Islet of Langerhans (tissue), 1 donor: ENCODE data around the gene DLX3.

Experiments
- FAIRE-seq: peaks from one replicate; lab custom pipeline; 2011; peaks lifted over from hg19 to GRCh38; lab: Jason Lieb, UNC

Gene DLX3

DNA sequence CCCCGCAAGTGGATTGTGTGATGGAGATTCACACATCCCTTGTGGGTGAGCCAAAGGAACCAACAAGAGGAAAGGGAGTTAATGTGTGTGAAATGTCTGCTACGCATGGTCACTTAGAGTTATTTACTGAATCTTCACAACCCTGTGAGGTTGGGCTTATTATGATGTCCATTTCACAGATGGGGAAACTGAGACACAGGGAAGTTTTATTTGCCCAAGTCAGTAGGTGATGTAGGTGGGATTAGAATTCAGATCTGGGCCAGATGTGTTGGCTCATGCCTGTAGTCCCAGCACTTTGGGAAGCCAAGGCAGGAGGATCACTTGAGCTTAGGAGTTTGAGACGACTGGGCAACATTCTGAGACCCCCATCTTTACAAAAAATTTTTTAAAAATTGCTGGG lies 37.7 kb downstream of the DLX3 start:
- no peak for FAIRE-seq

DNA sequence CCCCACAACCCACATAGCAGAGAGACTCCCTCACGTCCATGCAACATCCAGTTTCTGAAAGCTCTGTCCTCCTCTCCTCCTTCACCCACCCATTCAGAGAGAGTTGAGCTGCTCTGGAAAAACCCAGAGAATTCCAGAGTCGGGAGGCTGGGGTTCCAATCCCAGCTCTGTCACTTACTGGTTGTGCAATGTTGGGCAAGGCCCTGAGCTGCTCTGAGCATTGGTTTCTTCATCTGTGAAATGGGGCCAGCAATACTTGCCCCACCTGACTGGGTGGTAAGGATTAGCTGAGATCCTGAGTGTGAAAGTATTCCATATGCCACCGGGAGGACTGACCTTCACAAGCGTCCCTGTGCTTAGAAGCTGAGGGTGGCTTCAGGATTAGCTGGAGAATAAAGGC lies 38.2 kb downstream of the DLX3 start:
- no peak for FAIRE-seq

DNA sequence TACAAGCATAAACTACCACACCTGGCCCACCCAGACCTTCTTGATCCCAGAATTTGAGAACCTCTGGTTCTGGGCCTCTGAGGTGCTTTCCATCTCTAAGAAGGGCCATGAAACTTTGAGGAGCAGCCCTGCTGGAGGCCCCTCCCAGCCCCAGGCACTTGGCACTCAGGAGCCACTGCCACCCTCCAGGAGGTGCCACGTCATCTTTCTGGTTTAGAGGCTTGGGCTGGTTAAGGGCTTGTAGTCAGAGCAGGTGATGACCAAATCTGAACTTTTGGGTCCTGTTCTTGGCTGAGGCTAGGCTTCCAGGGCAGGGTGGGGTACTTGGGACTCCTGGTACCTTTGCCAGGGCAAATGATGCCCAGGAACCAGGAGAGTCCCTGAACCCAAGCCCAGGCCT lies 39.9 kb downstream of the DLX3 start:
- FAIRE-seq, result no peak

DNA sequence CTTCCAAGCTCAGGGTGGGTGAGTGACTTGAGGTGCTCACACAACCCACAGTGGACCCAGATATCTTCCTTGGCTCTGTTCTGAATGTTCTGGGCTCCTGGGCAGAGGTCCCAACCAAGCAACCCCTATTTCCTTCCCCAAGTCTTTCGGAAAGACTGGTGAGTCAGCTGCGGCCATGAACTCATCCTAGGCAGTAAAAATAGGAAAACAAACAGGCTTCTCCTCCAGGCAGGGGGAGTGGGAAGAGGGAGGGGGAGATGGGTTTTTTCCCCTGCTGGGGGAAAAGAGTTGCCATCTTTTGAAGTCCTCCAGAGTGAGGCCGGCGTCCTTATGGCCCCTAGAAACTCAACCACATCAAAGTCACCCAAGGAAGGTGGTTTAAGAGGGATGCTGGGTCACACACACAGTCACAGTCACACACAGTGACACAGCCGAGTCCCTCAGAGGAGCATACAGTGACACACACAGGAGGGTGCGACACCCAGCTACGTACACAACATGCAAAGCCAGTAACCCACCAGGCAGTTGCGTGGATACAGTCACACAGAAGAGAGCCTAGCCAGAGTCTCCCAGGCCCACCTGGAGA lies 42.0 kb downstream of the DLX3 start:
- FAIRE-seq, result no peak

DNA sequence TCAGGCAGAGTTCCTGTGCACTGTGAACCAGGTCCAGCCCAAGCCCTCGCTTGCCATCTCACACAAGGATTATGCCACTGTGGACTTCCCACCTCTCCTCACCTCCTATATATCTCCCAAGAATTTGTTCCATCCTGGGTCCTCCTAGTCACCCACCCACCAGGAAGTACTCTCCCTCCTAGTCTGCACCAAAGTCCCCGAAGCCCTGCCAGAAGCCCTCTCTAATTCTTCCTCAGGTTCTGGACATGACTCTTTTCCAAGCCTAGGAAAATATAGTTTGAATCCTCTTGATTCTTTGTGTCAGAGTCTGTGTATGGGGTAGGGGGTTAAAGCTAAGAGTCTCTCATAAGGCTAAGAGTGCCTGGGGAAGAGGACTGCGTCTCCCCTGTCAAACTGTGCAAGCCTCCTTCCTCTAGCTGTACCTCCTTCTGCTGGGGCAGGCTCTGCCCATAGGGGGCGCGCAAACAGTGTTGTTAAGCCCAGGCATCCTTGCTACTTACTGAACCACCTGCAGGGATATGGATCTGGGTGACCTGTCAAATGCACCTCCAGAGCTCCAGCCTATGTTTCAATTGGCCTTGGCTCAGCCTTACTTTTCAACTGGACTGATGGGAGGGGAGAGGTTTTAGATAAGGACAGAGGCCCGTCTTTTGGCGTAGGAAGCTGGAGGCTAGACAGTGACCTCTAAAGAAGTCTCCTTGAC lies 42.7 kb downstream of the DLX3 start:
- no peak for FAIRE-seq

DNA sequence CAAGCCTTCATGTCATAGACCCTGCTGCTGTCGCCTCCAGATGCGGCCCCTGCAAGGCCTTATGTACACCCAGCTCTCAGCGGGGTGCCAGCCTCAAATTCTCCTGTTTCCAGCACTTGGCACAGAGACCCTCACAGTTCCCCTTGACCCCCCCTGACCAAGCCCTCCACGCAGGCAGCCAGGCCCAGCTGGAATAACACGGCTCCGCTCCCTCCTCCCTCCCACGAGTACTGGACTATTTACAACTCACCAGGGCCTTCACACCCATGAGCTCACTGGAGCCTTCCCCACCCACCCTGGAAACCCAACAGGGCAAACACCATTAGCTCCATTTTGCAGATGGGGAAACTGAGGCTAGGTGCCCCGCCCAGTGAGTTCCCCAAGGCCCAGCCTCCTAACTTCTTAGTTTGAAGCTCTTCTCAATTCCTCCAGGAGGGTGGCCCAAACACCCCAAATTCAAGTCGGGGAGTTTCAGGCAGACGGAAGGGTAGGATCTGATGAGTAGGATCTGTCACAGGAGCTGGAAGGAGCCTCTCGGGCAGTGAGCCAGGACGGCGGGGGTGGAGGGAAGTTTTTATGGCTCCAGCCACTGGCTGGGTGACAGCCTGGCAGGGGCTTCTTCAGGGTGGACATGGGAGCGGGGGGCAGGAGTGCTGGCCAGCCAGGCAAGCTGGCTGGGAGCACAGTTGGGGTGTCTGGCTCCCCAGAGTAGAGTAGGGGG lies 43.5 kb downstream of the DLX3 start:
- no peak for FAIRE-seq

DNA sequence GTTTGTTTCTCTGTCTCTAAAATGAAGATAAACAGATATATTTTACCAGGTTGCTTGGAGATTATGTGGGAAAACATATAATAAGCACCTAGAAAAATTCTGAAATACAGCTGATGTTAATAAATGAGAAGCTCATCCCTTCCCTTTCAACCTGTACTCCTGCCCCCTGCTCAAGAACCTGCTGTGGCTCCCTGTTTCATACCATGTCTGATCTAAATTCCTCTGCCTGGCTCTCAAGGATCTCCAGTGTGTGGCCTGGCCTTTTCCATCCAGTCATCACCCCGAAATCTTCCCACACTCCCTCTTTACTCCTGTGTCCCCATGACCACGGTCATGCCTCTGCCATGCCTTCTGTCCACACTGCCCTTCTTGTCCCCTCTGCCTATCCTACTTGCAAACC lies 45.4 kb downstream of the DLX3 start:
- FAIRE-seq, result no peak

DNA sequence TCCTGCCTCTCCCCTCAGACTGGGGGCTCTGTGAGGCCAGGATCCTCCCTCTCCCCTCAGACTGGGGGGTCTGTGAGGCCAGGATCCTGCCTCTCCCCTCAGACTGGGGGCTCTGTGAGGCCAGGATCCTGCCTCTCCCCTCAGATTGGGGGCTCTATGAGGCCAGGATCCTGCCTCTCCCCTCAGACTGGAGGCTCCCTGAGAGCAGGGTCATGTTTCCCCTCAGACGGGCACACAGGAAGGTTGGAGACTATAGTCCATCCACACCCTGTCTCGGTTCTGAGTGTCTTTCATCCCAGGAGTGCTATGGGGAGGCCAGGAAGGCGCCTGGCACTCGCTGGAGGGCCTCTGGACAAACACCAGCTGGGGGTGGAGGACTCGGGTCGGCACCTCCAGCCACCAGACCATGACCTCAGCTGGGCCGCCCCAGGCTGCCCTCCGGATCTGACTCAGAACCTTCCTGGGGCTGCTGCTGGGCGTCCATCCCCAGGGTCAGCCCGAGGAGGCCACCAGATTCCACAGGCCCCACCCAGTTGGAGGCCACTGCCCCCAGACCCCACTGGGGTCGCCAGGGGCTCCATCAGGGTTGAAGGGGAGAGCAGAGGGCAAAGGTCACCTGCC lies 48.0 kb downstream of the DLX3 start:
- FAIRE-seq, result no peak

DNA sequence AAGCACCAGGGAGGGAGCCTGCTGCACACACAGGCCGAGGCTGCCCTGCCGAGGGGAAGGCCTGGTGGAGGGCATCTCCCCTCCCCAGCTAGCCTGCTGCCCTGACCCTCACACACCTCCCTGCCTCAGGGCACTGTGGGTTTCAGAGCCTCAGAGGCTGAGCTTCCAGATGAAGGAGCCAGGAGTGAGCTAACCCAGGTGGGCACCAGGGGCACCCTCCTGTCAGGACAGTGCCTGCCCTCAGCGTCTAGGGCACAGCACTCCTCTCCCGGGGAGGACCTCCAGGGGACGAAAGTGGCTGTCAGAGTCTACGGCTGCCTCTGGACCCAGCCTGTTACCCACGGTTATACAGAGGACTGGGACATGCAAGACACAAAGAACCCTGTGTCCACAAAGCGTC lies 48.8 kb downstream of the DLX3 start:
- FAIRE-seq, result no peak

DNA sequence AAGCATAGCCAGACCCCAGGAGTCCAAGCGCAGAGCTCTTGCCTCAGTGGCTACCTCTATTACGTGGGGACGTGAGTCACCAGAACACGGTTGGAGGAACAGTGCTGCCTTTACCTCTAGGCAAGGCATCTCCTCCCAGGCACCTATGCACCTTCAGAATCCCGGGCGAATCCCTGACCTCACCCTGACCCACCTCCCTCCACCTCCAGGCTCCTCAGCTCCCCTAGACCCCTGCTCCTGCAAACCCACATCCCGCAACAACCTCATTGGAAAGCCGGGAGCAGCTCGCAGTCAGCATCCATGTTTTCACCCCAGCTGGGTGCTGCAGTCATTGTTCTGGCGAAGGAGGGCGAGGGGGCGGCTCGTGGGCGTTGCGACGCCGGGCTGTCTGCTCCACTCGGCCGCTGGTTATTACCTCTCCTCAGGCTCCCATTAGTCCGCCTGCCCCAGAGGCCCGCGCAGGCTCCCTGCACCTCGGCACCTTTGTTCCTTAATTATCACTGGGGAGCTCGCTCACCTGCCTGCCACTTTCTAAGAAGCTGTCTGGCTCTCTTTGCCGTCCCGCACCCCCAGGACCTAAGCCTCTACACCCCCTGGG lies 50.7 kb downstream of the DLX3 start:
- no peak for FAIRE-seq

DNA sequence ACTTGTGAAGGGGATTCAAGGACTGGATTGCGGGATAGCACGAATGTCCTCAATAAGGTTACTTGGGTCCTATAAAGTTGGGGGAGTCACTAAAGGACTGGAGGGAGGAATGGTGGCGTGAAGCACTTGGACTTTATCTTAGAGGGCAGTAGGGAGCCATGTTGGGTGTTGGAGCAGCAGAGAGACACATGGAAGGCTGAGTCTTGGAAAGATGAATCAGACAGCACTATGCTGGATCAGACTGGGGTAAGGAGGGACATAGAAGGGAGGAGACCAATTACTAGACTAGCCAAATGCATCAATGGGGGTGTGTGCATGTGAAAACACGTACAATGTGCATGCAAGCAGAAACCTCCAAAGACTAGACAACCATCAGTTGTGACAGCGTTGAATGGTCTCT lies 52.1 kb downstream of the DLX3 start:
- FAIRE-seq, result no peak

DNA sequence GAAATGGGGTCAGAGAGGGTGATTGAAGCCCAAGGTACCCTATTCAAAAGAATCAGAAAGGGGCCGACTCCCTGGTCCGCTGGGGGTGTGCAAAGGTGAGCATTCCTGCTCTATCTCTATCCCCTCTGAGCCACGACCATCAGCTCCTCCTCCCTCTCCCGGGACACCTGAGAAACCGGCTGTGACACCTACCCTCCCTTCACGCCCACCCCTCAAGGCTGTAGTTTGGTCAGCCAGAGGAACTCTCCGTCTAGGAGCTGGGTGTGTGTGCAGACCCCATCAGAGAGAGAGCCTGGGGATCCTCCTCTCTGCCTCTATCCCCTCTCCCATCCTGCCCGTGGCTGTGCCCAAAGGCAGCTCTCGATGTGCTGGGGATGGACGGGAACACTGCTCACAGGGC lies 53.6 kb downstream of the DLX3 start:
- no peak for FAIRE-seq
